Astrocyte (in vitro differentiated cells and primary cell): ENCODE results near the gene SNRNP25.

Source experiments
- CTCF ChIP-seq: IDR thresholded peaks from 2 replicates; pipeline ENCODE4 v1.5.1; 2011; ENCODE audit warnings: low read depth, mild to moderate bottlenecking, inconsistent platforms, low read length, moderate library complexity; ENCODE audit not compliant: insufficient read depth
- EZH2 ChIP-seq: IDR thresholded peaks from 2 replicates; pipeline ENCODE4 v1.6.1; 2012; ENCODE audit warnings: mild to moderate bottlenecking, low read length, inconsistent platforms; ENCODE audit not compliant: insufficient read depth

DNA sequence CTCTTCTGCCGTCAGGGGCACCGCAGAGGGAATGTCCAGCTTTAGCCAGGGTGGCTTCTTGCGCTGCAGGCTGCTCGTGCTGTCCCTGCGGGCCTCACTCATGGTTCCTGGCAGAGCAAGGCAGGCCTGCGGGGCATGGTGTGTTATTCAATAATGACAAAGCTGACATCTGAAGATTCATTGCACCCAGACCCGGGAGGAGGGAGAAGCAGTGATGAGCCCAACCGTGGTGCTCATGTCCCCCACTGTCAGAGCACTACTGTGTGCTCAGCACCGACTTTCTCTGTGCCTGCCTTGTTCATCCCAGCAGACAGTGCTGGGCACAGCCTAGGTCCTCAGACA lies 11.3 kb downstream of the SNRNP25 start:
- TF ChIP-seq CTCF (no peak), EZH2 (no peak)
